ENCODE measurements around the gene SULT2B1.

- TF ChIP-seq POLR2A (IDR thresholded peaks at IDR 0.05; ENCODE audit: low read length), result no peak
- TF ChIP-seq GATA1 (IDR thresholded peaks at IDR 0.05; ENCODE audit: low read depth, low read length), result no peak
Measured at GRCh38 chr19:48578891-48579290, 26.9 kb downstream of the SULT2B1 start.

Measured in erythroblast (primary cell).